Hepatocyte (in vitro differentiated cells): ENCODE results near the gene PHF20.

Experiments used
- EZH2 ChIP-seq: fragments of 200-600 bp; sonication (generic); IDR thresholded peaks from 2 replicates; pipeline ENCODE4 v1.6.1; 2016; ENCODE audit warnings: antibody characterized with exemption, mild to moderate bottlenecking, borderline replicate concordance
- EZH2phosphoT487 ChIP-seq: fragments of 200-600 bp; sonication (generic); IDR thresholded peaks from one replicate; pipeline ENCODE4 v1.6.1; 2018; ENCODE audit warnings: antibody characterized with exemption, mild to moderate bottlenecking, low read depth, moderate library complexity; ENCODE audit not compliant: unreplicated experiment, severe bottlenecking
- TF ChIP-seq, protein P1 (sequence below): fragments of 200-600 bp; sonication (generic); IDR thresholded peaks from 2 replicates; pipeline ENCODE4 v1.5.1; 2016; ENCODE audit warnings: antibody characterized with exemption, mild to moderate bottlenecking; ENCODE audit not compliant: poor library complexity

DNA sequence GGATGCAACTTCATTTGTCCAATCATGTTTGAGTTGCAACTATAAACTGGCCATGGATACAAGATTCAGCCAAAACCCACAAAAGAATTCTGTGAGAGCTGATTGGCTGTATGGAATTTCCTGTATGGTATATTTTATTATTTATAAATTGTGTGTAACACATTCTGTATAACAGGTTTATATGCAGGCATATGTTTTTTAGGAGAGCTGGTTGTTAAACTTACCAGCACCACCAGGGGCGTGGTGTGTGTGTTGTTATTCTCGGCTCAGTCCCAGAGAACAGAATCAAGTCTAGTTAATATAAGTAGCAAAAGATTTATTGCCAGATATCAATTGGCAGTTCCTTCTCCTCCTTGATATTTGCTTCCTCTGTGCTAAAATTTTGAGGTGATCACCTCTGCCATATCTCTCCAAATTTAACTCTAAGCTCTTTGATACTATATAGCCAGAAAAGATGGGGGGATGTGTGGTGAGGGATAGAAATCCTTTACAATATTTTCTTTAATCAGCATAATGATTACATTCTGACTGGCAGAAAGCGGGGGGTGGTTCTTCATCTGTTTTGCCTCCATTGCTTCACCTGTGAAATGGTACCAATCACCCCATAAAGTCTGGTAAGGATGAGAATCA is 219.4 kb downstream of the PHF20 start:
- TF ChIP-seq EZH2phosphoT487, result no peak
- TF ChIP-seq, protein P1, sequence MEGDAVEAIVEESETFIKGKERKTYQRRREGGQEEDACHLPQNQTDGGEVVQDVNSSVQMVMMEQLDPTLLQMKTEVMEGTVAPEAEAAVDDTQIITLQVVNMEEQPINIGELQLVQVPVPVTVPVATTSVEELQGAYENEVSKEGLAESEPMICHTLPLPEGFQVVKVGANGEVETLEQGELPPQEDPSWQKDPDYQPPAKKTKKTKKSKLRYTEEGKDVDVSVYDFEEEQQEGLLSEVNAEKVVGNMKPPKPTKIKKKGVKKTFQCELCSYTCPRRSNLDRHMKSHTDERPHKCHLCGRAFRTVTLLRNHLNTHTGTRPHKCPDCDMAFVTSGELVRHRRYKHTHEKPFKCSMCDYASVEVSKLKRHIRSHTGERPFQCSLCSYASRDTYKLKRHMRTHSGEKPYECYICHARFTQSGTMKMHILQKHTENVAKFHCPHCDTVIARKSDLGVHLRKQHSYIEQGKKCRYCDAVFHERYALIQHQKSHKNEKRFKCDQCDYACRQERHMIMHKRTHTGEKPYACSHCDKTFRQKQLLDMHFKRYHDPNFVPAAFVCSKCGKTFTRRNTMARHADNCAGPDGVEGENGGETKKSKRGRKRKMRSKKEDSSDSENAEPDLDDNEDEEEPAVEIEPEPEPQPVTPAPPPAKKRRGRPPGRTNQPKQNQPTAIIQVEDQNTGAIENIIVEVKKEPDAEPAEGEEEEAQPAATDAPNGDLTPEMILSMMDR, result peak; percentile 35
- no peak for TF ChIP-seq EZH2
